Erythroblast (primary cell): ENCODE measurements around the gene RASL12.

Experiments
- GATA1 ChIP-seq: IDR thresholded peaks from 2 replicates; pipeline ENCODE4 v1.6.1; 2011; ENCODE audit warnings: low read depth, mild to moderate bottlenecking, control low read depth, low read length, moderate library complexity
- POLR2A ChIP-seq: IDR thresholded peaks from 2 replicates; pipeline ENCODE4 v1.6.1; 2011; ENCODE audit warnings: mild to moderate bottlenecking, low read length

GRCh38 chr15:65054333-65055200, 13.2 kb downstream of the RASL12 start:
- TF ChIP-seq POLR2A (no peak), GATA1 (no peak)
